Fibroblast of lung (primary cell): Measurements from ENCODE around the gene KRT16.

Source experiments
- EZH2 ChIP-seq: IDR thresholded peaks from 2 replicates; pipeline ENCODE4 v1.5.1; 2012; ENCODE audit warnings: low read length, control low read depth, mild to moderate bottlenecking; ENCODE audit errors: missing control alignments
- TF ChIP-seq, protein P1 (sequence below), 2 donors: IDR thresholded peaks in 1 of 2; conservative IDR thresholded peaks in 1 of 2; 1 replicate in 1 of 2; 2 replicates in 1 of 2; pipeline ENCODE4 v1.5.1; 2011 to 2012; ENCODE audit warnings: low read length in 2 of 2, control low read depth in 1 of 2, inconsistent platforms in 1 of 2, low read depth in 1 of 2, mild to moderate bottlenecking in 1 of 2

DNA sequence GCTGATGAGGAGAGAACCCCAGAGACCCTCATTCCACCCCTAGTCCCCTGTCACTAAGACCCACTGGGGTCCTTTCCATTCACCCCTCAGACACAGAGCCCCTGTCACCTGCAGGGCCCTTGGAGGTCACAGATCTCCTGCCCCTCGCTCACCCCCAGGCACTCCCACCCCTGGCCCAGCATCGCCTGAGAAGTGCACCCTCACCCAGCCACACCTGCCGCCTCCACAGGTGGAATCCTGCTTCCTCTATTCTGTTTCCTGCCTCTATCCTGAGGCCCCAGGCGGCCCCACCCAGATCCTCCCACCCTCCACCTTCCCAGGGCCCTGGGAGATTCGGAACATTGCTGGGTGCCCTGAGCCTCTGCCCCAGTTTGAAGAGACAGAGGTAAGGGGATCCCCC lies 25.6 kb upstream of the KRT16 start:
- TF ChIP-seq, protein P1, sequence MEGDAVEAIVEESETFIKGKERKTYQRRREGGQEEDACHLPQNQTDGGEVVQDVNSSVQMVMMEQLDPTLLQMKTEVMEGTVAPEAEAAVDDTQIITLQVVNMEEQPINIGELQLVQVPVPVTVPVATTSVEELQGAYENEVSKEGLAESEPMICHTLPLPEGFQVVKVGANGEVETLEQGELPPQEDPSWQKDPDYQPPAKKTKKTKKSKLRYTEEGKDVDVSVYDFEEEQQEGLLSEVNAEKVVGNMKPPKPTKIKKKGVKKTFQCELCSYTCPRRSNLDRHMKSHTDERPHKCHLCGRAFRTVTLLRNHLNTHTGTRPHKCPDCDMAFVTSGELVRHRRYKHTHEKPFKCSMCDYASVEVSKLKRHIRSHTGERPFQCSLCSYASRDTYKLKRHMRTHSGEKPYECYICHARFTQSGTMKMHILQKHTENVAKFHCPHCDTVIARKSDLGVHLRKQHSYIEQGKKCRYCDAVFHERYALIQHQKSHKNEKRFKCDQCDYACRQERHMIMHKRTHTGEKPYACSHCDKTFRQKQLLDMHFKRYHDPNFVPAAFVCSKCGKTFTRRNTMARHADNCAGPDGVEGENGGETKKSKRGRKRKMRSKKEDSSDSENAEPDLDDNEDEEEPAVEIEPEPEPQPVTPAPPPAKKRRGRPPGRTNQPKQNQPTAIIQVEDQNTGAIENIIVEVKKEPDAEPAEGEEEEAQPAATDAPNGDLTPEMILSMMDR (conservative IDR thresholded peaks at IDR 0.05 in 1 of 2, IDR thresholded peaks at IDR 0.05 in 1 of 2; ENCODE audit: low read depth in 1 of 2, low read length in 2 of 2), result no peak
- no peak for TF ChIP-seq EZH2
